ENCODE measurements around the gene GTF2A2.

Gene GTF2A2

GRCh38 chr15:59696332-59696731 is 39.0 kb upstream of the GTF2A2 start:
- H3K27ac ChIP-seq: no peak overlapping the region
- no peak for DNase-seq (ENCODE audit: low spot score)
- no peak for TF ChIP-seq CTCF (conservative IDR thresholded peaks at IDR 0.05; ENCODE audit: low read depth)
- POLR2A ChIA-PET (ENCODE audit: low non-redundant PET): no interaction called here
- CTCF ChIA-PET: interaction anchor here (0.6 to 1.2 kb wide), 3 partner anchors 64 to 630 kb away, joined by 3 to 6 read pairs (median 4); no protein-coding TSS in a partner anchor

GRCh38 chr15:59694779-59695178 is 37.5 kb upstream of the GTF2A2 start:
- DNase-seq (ENCODE audit: low spot score): no peak
- TF ChIP-seq CTCF (conservative IDR thresholded peaks at IDR 0.05; ENCODE audit: low read depth): no peak
- ChIA-PET POLR2A (ENCODE audit: low non-redundant PET) (no interaction called here), CTCF (interaction anchor here (0.7 kb wide), 1 partner anchor 885 kb away, joined by 4 read pairs; no protein-coding TSS in a partner anchor)
- no peak overlapping the region for H3K27ac ChIP-seq

- POLR2A ChIA-PET (ENCODE audit: low non-redundant PET): no interaction called here
- no peak overlapping the region for H3K27ac ChIP-seq
- DNase-seq (ENCODE audit: low spot score): peak; percentile 37
- TF ChIP-seq CTCF (conservative IDR thresholded peaks at IDR 0.05; ENCODE audit: low read depth): peak; percentile 89
- CTCF ChIA-PET: interaction anchor here (0.6 to 2.7 kb wide), 13 partner anchors 9 to 1014 kb away, joined by 3 to 16 read pairs (median 3); no protein-coding TSS in a partner anchor
Observed at GRCh38 chr15:59691194-59691805, 34.0 kb upstream of the GTF2A2 start.

- no peak for TF ChIP-seq CTCF (conservative IDR thresholded peaks at IDR 0.05; ENCODE audit: low read depth)
- no peak for DNase-seq (ENCODE audit: low spot score)
- POLR2A ChIA-PET (ENCODE audit: low non-redundant PET): interaction anchor here (0.7 kb wide), 1 partner anchor 13 kb away, joined by 7 read pairs; no protein-coding TSS in a partner anchor
- peak overlapping the region; percentile 96 for H3K27ac ChIP-seq
- CTCF ChIA-PET: interaction anchor here (0.6 to 2.7 kb wide), 4 partner anchors 399 to 1427 kb away, joined by 3 to 16 read pairs (median 4); no protein-coding TSS in a partner anchor
Observed at GRCh38 chr15:59689626-59690236, 32.4 kb upstream of the GTF2A2 start.

- ChIA-PET CTCF (interaction anchor here (0.7 kb wide), 1 partner anchor 1427 kb away, joined by 4 read pairs; no protein-coding TSS in a partner anchor), POLR2A (ENCODE audit: low non-redundant PET) (interaction anchor here (0.7 kb wide), 1 partner anchor 13 kb away, joined by 7 read pairs; no protein-coding TSS in a partner anchor)
- DNase-seq (ENCODE audit: low spot score): peak; percentile 97
- H3K27ac ChIP-seq: peak within 1 kb of the TSS; percentile 96
- TF ChIP-seq CTCF (conservative IDR thresholded peaks at IDR 0.05; ENCODE audit: low read depth): no peak
Observed at GRCh38 chr15:59688782-59689625, 31.7 kb upstream of the GTF2A2 start, which contains the start of gene BNIP2. Gene BNIP2 (minus strand): TSS chr15:59689320. CDS start chr15:59682457, 6,863 bp downstream.

GRCh38 chr15:59688423-59688781 is 31.1 kb upstream of the GTF2A2 start:
- POLR2A ChIA-PET (ENCODE audit: low non-redundant PET): no interaction called here
- TF ChIP-seq CTCF (conservative IDR thresholded peaks at IDR 0.05; ENCODE audit: low read depth): no peak
- CTCF ChIA-PET: no interaction called here
- peak overlapping the region; percentile 96 for H3K27ac ChIP-seq
- DNase-seq (ENCODE audit: low spot score): no peak
